ENCODE results near the gene ZNF710. TPM values are rescaled to one million over a fixed set of nuclear protein-coding genes. Genes with fewer than 3 reads are reported as not detected.

Gene ZNF710
- total RNA-seq, 1 experiment from 2014 or later = 40.7 TPM

DNA sequence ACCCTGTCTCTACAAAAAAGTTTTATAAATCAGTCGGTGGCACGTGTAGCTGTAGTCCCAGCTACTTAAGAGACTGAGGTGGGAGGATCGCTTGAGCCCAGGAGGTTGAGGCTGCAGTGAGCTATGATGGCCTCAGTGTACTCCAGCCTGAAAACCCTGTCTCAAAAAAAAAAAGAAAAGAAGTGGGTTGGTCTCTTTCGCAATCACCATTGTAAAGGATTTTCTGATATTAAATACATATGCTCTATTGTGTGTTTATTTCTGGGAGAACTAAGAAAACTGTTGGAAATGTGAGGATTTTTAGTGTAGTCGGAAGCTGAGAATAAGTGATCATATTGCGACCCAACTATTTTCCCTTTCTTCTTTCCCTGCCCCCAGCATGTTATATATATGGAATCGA is 7.5 kb downstream of the ZNF710 start:
- H4K20me1 ChIP-seq (ENCODE audit: control insufficient read depth, insufficient read depth, insufficient read length) = no peaks in the 10 kb centered on the region

More for the DNA sequence above, 7.5 kb downstream of the ZNF710 start:
- no peak overlapping the region for H4K8ac ChIP-seq (replicated peaks; ENCODE audit: insufficient read length, low read depth, low read length)
- no peak overlapping the region for H3K56ac ChIP-seq (ENCODE audit: insufficient read length, low read depth, low read length)
- peaks cover 6% of the 10 kb centered on the region; the same call in 1 of the 2 replicates for H3K4me1 ChIP-seq (ENCODE audit: insufficient read depth, low read length)
- peaks cover 3% of the 10 kb centered on the region for H3K27me3 Mint-ChIP-seq (ENCODE audit: low read depth)
- no peak overlapping the region; a peak in 1 of 7 replicates for H3K27ac Mint-ChIP-seq
- no peak overlapping the region for H3K27ac ChIP-seq (ENCODE audit: insufficient read length, low read depth, low read length)
- H3K79me2 ChIP-seq (ENCODE audit: insufficient read depth, low read length) = peaks cover 5% of the 10 kb centered on the region; the same call in 1 of the 2 replicates
- H3K79me1 ChIP-seq (ENCODE audit: insufficient read depth, low read depth, low read length, poor library complexity, severe bottlenecking) = no peaks in the 10 kb centered on the region
- TF ChIP-seq, protein P1, sequence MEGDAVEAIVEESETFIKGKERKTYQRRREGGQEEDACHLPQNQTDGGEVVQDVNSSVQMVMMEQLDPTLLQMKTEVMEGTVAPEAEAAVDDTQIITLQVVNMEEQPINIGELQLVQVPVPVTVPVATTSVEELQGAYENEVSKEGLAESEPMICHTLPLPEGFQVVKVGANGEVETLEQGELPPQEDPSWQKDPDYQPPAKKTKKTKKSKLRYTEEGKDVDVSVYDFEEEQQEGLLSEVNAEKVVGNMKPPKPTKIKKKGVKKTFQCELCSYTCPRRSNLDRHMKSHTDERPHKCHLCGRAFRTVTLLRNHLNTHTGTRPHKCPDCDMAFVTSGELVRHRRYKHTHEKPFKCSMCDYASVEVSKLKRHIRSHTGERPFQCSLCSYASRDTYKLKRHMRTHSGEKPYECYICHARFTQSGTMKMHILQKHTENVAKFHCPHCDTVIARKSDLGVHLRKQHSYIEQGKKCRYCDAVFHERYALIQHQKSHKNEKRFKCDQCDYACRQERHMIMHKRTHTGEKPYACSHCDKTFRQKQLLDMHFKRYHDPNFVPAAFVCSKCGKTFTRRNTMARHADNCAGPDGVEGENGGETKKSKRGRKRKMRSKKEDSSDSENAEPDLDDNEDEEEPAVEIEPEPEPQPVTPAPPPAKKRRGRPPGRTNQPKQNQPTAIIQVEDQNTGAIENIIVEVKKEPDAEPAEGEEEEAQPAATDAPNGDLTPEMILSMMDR (conservative IDR thresholded peaks at IDR 0.05) = no peak
- no peak overlapping the region for H3K18ac ChIP-seq (ENCODE audit: insufficient read length, low read depth, low read length)
- H3K23ac ChIP-seq (ENCODE audit: insufficient read length, low read depth, low read length) = no peak overlapping the region
- no peak overlapping the region for H3T11ph ChIP-seq (ENCODE audit: low read length)
- H3K9me3 Mint-ChIP-seq = peaks cover 17 to 20% of the 10 kb centered on the region in 2 experiments
- H2BK15ac ChIP-seq (ENCODE audit: low read depth, low read length) = no peak overlapping the region
- WGBS (ENCODE audit: extremely low coverage, insufficient read length, low lambda C conversion rate) = no CpG with 5 or more reads among the region's 7 CpGs
- no peak overlapping the region for H4K91ac ChIP-seq (ENCODE audit: insufficient read length, low read depth, low read length)
- H2BK12ac ChIP-seq (ENCODE audit: insufficient read length, low read depth, low read length) = no peak overlapping the region
- H2AFZ ChIP-seq (ENCODE audit: low read length) = no peak overlapping the region
- H3K4me1 Mint-ChIP-seq = peaks cover 34 to 36% of the 10 kb centered on the region in 2 experiments
- no peak for DNase-seq
- H2BK120ac ChIP-seq (ENCODE audit: low read depth, low read length, poor library complexity, severe bottlenecking) = no peak overlapping the region
- H2BK20ac ChIP-seq (ENCODE audit: low read depth, low read length, poor library complexity, severe bottlenecking) = no peak overlapping the region
- H3K4ac ChIP-seq (ENCODE audit: low read depth, low read length) = no peak overlapping the region
- H3K9me3 ChIP-seq (ENCODE audit: control insufficient read depth, low read depth, low read length) = no peaks in the 10 kb centered on the region
- H4K5ac ChIP-seq (ENCODE audit: insufficient read length, low read depth, low read length) = no peak overlapping the region
- H2BK5ac ChIP-seq (ENCODE audit: insufficient read length, low read length) = no peak overlapping the region
- no peak overlapping the region for H3K4me3 Mint-ChIP-seq
- H3K9ac ChIP-seq (ENCODE audit: extremely low read depth, insufficient read length, low read length) = no peak overlapping the region
- H3K23me2 ChIP-seq (ENCODE audit: insufficient read length, low read depth, low read length, poor library complexity, severe bottlenecking) = no peaks in the 10 kb centered on the region
- peaks cover 10 to 27% (median 23%) of the 10 kb centered on the region in 3 experiments for H3K36me3 Mint-ChIP-seq (ENCODE audit: insufficient read depth in 1 of 3, low read depth in 3 of 3)
- no peak overlapping the region for H2AK5ac ChIP-seq (ENCODE audit: insufficient read length, low read length)
- H3K14ac ChIP-seq (ENCODE audit: insufficient read depth, low read length) = no peak overlapping the region
- no peak overlapping the region for H3K4me2 ChIP-seq (ENCODE audit: insufficient read depth, insufficient read length, low read length)
- H3K27me3 ChIP-seq (ENCODE audit: insufficient read depth, low read length) = no peaks in the 10 kb centered on the region
